GM12891 (cell line): Measurements from ENCODE around the gene NLGN3.

ENCODE experiments used
- DNase-seq: peaks from one replicate; pipeline ENCODE4 v3.0.0; 2011; ENCODE audit warnings: low spot score; ENCODE audit not compliant: insufficient read length
- FAIRE-seq: peaks from 2 replicates; lab custom pipeline; 2011; peaks lifted over from hg19 to GRCh38; lab: Jason Lieb, UNC
- PAX5 ChIP-seq: IDR thresholded peaks from 2 replicates; pipeline ENCODE4 v1.6.1; 2011; ENCODE audit warnings: low read length, moderate library complexity, mild to moderate bottlenecking; ENCODE audit not compliant: insufficient read depth, severe bottlenecking
- POLR2A ChIP-seq: IDR thresholded peaks from 2 replicates; pipeline ENCODE4 v1.6.1; 2011; ENCODE audit warnings: low read depth, low read length, control low read depth
- POLR2AphosphoS5 ChIP-seq: IDR thresholded peaks from 2 replicates; pipeline ENCODE4 v1.6.1; 2011; ENCODE audit warnings: low read depth, low read length, control low read depth
- POU2F2 ChIP-seq: IDR thresholded peaks from 2 replicates; pipeline ENCODE4 v1.6.1; 2011; ENCODE audit warnings: low read depth, mild to moderate bottlenecking, control low read depth, low read length, moderate library complexity
- SPI1 ChIP-seq: IDR thresholded peaks from 2 replicates; pipeline ENCODE4 v1.6.1; 2011; ENCODE audit warnings: low read depth, low read length, control low read depth
- TAF1 ChIP-seq: IDR thresholded peaks from 2 replicates; pipeline ENCODE4 v1.6.1; 2011; ENCODE audit warnings: low read depth, low read length, control low read depth

Gene NLGN3

GRCh38 chrX:71217298-71217697 is 72.7 kb downstream of the NLGN3 start:
- FAIRE-seq (no peak), DNase-seq (no peak)
- no peak for TF ChIP-seq TAF1
- TF ChIP-seq POLR2AphosphoS5, result no peak
- no peak for TF ChIP-seq SPI1
- no peak for TF ChIP-seq POU2F2
- no peak for TF ChIP-seq PAX5
- TF ChIP-seq POLR2A, result no peak
